ENCODE data around the gene PMPCA. TPM values are rescaled to one million over a fixed set of nuclear protein-coding genes. Genes with fewer than 3 reads are reported as not detected.

Gene PMPCA
- total RNA-seq, 1 donor from 2014 or later: 57.1 TPM

- no peak for DNase-seq
Measured at GRCh38 chr9:136456258-136456657, 45.8 kb downstream of the PMPCA start.

DNA sequence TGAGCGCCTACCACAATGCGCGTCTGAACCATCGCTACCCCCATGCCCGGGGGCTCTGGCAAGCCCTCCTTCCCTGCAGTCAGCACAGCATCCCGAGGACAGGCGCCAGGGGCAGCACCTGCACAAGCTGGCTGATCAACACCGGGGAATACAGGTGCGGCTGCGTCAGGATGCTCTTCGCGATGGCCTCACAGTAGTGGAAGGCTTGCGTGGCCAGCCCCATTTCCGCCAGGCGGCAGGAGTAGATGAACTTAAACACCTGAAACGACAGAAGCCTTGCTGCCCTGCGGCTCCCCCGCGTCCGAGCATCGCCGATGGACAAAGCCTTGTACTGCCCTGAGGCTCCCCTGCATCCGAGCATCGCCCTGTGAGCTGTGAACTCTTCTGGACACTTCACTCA is 46.9 kb downstream of the PMPCA start:
- DNase-seq: no peak

DNA sequence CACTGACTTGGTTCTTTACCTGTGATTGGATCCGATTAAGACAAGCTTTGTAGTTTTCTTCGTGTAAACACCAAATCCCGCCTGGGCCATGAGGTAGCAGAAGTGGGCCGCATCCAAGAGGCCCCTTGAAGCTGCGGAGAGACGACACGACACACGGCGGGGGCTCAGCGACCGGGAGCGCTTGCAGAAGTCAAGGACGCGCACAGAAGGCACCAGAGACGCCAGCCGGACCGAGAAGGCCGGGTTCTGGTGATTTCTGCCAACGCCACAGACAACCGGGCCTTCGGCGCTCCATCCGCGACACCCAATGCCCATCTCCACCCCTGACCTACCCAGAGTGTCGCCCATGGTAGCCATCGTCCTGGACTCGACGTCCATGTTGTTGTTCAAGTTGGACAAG is 49.0 kb downstream of the PMPCA start:
- no peak for DNase-seq

- DNase-seq: no peak
Measured at GRCh38 chr9:136460772-136461325, 50.4 kb downstream of the PMPCA start.

DNA sequence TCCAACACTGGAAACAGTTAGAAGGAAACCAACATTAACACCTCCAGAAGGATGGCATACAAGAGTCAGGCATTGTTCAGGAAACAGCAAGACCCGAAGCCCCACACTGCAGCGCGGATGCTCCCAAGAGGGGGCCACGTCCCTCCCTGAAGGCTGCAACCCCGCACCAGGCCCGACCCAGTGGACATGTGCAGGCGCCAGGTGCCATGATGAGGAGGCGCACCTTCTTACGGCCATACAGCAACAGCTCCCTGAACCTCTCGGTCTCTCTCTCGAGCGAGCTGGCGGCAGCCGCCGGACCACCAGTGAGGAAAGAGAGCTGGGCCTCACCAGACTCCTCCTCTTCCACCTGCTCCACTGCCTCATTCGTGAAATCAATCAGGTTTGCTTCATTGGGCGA is 52.2 kb downstream of the PMPCA start:
- DNase-seq: no peak

- DNase-seq: no peak
Measured at GRCh38 chr9:136463578-136463977, 53.1 kb downstream of the PMPCA start.

DNA sequence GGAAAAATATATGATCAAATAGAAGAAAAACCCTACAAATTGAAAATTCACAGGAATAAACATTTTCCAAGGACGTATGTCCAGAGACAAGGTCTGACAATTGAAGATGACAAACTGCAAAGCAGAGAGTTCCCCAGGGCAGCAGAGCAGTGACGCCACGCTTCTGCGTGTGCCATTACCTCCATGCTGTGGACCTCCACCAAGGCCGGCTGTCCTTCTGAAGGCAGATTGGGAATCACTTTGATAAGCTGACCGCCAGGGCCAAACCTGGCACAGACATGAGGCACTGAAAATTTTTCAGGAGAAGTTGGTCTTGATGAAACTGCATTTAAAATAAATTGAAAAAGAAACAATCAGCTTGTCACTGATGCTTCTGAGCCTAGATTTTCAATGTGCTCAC is 53.8 kb downstream of the PMPCA start:
- DNase-seq: no peak

DNA sequence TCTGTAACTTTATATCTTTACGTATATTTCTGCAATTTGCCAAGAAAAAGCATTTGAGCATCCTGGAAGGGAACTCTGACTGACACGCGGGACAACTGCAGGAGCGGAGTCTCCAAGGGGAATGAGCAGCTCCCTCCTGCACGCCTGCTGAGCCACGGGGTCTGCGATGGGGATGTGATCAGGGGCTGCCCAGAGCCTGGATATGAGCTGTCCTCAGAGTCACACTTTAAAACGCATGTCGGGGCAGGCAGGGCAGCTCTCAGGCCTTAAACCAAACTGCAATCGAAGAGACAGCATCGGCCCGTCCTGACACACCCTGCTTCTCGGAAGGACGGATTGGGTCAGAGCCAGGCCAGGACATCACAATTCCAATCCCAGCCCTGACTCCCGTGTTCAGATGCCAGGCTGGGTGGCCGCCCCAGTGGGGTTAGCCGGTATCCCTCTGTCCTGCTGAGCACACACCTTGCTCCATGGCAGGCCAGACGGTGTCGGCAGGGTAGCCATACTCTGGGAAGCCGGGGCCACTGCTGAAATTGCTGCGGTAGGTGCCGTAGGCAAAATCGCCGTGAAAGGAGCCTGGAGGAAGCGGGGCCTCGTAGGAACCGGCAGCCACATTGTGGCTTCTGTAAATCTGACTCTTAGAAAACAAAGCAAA is 55.2 kb downstream of the PMPCA start:
- DNase-seq: no peak

- DNase-seq: no peak
Measured at GRCh38 chr9:136466155-136466541, 55.7 kb downstream of the PMPCA start.

DNA sequence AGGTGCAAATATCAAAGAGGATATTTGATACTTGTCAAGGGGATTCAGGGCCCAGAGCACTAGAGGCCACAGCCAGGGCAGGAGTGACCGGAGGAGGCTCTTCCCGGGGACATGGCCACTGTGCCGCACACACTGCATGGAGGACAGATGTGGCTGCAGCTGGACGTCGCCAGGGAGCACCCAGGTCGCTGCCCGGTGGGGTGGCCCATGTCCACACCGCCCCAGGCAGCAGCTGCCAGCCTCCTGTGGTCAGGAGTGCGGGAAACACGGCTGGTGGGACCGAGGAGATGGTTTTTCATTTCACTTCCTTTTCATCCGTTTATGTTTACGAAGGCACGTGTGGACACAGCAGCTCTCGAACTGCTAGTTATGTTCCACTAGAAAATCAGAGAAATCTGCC is 57.3 kb downstream of the PMPCA start:
- DNase-seq: no peak

GRCh38 chr9:136470356-136470755 is 59.9 kb downstream of the PMPCA start:
- DNase-seq: no peak

DNA sequence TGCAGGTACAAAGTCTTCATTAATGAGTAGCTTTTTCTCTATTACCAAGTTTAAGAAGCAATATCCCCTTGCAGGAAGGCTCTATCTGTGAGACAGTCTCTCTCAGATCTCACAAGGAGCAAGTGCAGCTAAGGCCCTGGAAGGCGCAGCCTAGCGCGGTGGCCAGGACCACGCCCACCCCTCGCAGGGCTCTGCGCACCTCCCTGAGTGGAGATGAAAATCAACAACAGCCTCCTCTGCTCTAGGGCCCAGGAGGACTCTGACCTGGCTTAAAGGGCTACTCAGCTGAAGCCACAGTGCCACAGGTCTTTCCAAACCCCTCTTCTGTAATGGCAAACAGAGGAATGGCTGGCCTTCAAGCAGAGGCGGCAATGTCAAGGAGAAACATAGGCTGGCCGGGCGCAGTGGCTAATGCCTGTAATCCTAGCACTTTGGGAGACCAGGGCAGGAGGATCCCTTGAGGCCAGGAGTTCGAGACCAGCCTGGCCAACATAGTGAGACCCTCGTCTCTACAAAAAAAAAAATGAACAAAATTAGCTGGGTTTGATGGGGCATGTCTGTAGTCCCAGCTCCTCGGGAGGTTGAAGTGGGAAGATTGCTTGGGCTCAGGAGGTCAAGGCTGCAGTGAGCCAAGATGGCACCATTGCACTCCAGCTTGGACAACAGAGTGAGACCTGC is 60.5 kb downstream of the PMPCA start:
- no peak for DNase-seq

DNA sequence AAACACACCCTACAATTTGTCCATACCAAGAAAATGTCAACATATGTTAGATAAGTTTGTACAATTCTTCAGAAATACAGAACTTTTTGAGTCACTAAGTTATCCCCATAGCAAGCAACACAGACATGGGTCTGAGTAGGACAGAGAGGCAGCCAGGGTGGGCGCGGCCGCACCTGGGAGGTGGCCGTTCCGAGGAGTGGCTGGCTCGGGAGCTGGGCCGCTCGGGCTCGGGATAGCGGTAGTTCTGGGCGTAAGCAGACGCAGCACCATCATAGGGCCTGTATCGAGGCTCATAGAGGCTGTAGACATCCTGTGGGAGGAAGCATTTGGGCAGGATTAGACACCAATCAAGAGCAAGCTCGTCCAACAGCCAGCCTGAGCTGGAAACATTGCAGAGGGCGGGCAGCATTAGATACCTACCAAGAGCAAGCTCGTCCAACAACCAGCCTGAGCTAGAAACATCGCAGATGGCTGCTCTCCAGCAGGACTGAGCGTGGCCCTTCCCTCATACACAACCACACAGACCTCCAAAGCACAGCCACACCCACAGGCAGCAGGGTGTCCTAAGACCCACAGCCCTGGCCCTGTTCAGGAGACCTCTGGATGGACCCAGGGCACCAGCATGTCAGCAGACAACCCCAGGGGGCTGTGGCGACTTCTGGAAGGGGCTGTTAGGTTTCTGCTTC is 61.5 kb downstream of the PMPCA start:
- DNase-seq: no peak

- no peak for DNase-seq
Measured at GRCh38 chr9:136472640-136473353, 62.3 kb downstream of the PMPCA start.

- DNase-seq: no peak
Measured at GRCh38 chr9:136473354-136473721, 62.9 kb downstream of the PMPCA start.

Other genes with a start within 250 kb of the PMPCA start
- not detected for gene LHX3, start 205.5 kb upstream of the PMPCA start, total RNA-seq
- gene QSOX2, start 164.8 kb upstream of the PMPCA start, total RNA-seq: 9.0 TPM
- gene CCDC187, start 106.6 kb upstream of the PMPCA start, total RNA-seq: 0.51 TPM
- 27.0 TPM for gene GPSM1, start 83.1 kb upstream of the PMPCA start, total RNA-seq
- 9.2 TPM for gene DNLZ, start 46.9 kb upstream of the PMPCA start, total RNA-seq
- gene CARD9, start 37.0 kb upstream of the PMPCA start, total RNA-seq: 4.3 TPM
- 11.5 TPM for gene SNAPC4, start 10.5 kb upstream of the PMPCA start, total RNA-seq
- 22.6 TPM for gene ENTR1, start within 50 bp of the PMPCA start, total RNA-seq
- 8.4 TPM for gene INPP5E, start 29.2 kb downstream of the PMPCA start, total RNA-seq
- 29.4 TPM for gene SEC16A, start 72.4 kb downstream of the PMPCA start, total RNA-seq
- gene NOTCH1, start 135.4 kb downstream of the PMPCA start, total RNA-seq: 45.4 TPM